ENCODE measurements around the gene TBXAS1.

DNA sequence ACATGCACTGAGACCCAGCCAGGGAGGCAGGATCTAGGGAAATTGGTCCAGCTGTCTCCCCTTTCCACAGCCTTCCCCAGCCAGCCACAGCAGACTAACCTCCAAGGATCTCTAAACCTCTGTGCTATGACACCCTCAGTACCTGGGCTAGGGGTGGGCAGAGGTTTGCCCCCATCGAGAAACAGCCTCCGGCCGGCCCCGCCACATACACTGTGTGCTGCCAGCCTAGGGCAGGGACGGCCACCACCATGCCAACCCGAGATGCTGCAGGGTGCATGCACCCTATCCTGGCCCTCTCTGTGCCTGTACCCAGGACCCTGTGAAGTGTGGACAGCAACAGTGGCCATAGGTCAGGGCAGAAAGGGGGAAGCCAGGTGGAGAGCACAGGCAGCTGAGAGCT lies 175.6 kb downstream of the TBXAS1 start:
- TF ChIP-seq POLR2A (IDR thresholded peaks at IDR 0.05), result no peak
- TF ChIP-seq, protein P1, sequence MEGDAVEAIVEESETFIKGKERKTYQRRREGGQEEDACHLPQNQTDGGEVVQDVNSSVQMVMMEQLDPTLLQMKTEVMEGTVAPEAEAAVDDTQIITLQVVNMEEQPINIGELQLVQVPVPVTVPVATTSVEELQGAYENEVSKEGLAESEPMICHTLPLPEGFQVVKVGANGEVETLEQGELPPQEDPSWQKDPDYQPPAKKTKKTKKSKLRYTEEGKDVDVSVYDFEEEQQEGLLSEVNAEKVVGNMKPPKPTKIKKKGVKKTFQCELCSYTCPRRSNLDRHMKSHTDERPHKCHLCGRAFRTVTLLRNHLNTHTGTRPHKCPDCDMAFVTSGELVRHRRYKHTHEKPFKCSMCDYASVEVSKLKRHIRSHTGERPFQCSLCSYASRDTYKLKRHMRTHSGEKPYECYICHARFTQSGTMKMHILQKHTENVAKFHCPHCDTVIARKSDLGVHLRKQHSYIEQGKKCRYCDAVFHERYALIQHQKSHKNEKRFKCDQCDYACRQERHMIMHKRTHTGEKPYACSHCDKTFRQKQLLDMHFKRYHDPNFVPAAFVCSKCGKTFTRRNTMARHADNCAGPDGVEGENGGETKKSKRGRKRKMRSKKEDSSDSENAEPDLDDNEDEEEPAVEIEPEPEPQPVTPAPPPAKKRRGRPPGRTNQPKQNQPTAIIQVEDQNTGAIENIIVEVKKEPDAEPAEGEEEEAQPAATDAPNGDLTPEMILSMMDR (IDR thresholded peaks at IDR 0.05), result no peak
